ENCODE results near the gene VPS26A. TPM values are rescaled to one million over a fixed set of nuclear protein-coding genes. Genes with fewer than 3 reads are reported as not detected.

VPS26A gene
- total RNA-seq, 4 donors from 2014 or later = 22.0 to 67.2 (median 52.1) TPM

DNA sequence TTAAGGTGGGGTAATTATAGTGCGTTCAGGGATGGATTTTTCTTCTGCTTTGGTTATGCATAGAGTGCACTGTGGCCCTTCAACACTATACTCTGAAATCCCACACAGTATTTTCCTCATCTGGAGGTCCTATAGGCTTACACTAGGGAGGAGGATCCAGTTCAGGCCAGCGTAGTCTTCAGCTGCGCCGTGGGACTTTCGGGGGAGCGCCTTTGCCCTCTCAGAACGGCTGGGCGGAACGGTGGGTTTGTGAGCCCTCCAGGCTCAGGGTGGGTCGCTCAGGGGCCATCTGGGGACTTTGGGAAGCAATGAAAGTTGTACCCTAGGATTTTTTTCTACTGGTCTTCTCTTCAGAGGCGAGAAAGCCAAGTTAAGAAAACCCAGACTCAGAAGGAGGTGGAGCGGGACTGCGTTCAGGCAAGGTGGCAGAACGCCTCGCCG is 652 bp upstream of the VPS26A start:
- Histone ChIP-seq H3K4me1 (peaks cover 0 to 9% of the 10 kb centered on the region in 2 donors), H3K4me3 (peak overlapping the region; percentile 84 to 92), H3K9me3 (no peaks in the 10 kb centered on the region), H3K27me3 (no peaks in the 10 kb centered on the region), H3K27ac (peak overlapping the region; percentile 92 to 99), H3K36me3 (no peaks in the 10 kb centered on the region)
- TF ChIP-seq CTCF (IDR thresholded peaks at IDR 0.05) = peak in 1 of 4 experiments; percentile 43
- TF ChIP-seq POLR2A (IDR thresholded peaks at IDR 0.05) = no peak
- DNase-seq = no peak
- intact Hi-C loops (cut with DNase I; ENCODE audit: low total_unique reads) = no loop called here

GRCh38 chr10:69124563-69125268 is 738 bp downstream of the VPS26A start:
- H3K36me3 ChIP-seq = no peaks in the 10 kb centered on the region
- intact Hi-C loops (cut with DNase I; ENCODE audit: low total_unique reads) = no loop called here
- no peaks in the 10 kb centered on the region for H3K27me3 ChIP-seq
- H3K9me3 ChIP-seq = no peaks in the 10 kb centered on the region
- H3K4me3 ChIP-seq = peak overlapping the region; percentile 84 to 92
- DNase-seq = peak; percentile 24 to 26
- H3K4me1 ChIP-seq = peaks cover 0 to 12% of the 10 kb centered on the region in 2 donors
- no peak for TF ChIP-seq CTCF (IDR thresholded peaks at IDR 0.05)
- TF ChIP-seq POLR2A (IDR thresholded peaks at IDR 0.05) = no peak
- H3K27ac ChIP-seq = peak overlapping the region; percentile 95

- Histone ChIP-seq H3K27me3 (no peaks in the 10 kb centered on the region), H3K27ac (peak overlapping the region in 1 of 2 donors; percentile 95), H3K4me1 (peaks cover 0 to 18% of the 10 kb centered on the region in 2 donors), H3K36me3 (no peaks in the 10 kb centered on the region), H3K4me3 (peak overlapping the region in 1 of 2 donors; percentile 92), H3K9me3 (no peaks in the 10 kb centered on the region)
- intact Hi-C loops (cut with DNase I; ENCODE audit: low total_unique reads) = no loop called here
- no peak for DNase-seq
- TF ChIP-seq POLR2A (IDR thresholded peaks at IDR 0.05) = no peak
- no peak for TF ChIP-seq CTCF (IDR thresholded peaks at IDR 0.05)
Measured at GRCh38 chr10:69125554-69125953, 1.6 kb downstream of the VPS26A start.

GRCh38 chr10:69130251-69130650 is 6.3 kb downstream of the VPS26A start:
- Histone ChIP-seq H3K27ac (no peak overlapping the region), H3K9me3 (no peaks in the 10 kb centered on the region), H3K4me3 (no peak overlapping the region), H3K27me3 (no peaks in the 10 kb centered on the region), H3K36me3 (no peaks in the 10 kb centered on the region), H3K4me1 (peaks cover 0 to 16% of the 10 kb centered on the region in 2 donors)
- DNase-seq = no peak
- intact Hi-C loops (cut with DNase I; ENCODE audit: low total_unique reads) = no loop called here
- TF ChIP-seq POLR2A (IDR thresholded peaks at IDR 0.05) (no peak), CTCF (IDR thresholded peaks at IDR 0.05) (no peak)

GRCh38 chr10:69139961-69140360 is 16.0 kb downstream of the VPS26A start:
- TF ChIP-seq POLR2A (IDR thresholded peaks at IDR 0.05) (no peak), CTCF (IDR thresholded peaks at IDR 0.05) (no peak)
- no peak overlapping the region for H3K27ac ChIP-seq
- H3K4me1 ChIP-seq = no peaks in the 10 kb centered on the region
- no peaks in the 10 kb centered on the region for H3K27me3 ChIP-seq
- no peaks in the 10 kb centered on the region for H3K36me3 ChIP-seq
- H3K9me3 ChIP-seq = no peaks in the 10 kb centered on the region
- intact Hi-C loops (cut with DNase I; ENCODE audit: low total_unique reads) = no loop called here
- DNase-seq = no peak
- H3K4me3 ChIP-seq = no peak overlapping the region
